ENCODE results near the gene FCER2.

Gene FCER2

GRCh38 chr19:7703332-7703731, 1.4 kb upstream of the FCER2 start:
- H3K4me1 ChIP-seq (ENCODE audit: low read length): no peaks in the 10 kb centered on the region
- no peaks in the 10 kb centered on the region for H3K9me3 ChIP-seq (replicated peaks; ENCODE audit: insufficient read depth, low read length)
- H3F3A ChIP-seq (ENCODE audit: insufficient read depth, low read length): no peaks in the 10 kb centered on the region
- H3K4me2 ChIP-seq (ENCODE audit: low read depth, low read length): no peak overlapping the region
- H2AFZ ChIP-seq (ENCODE audit: low read length): no peak overlapping the region
- no peak for TF ChIP-seq EZH2 (optimal IDR thresholded peaks at IDR 0.05; ENCODE audit: low read depth, low read length)
- TF ChIP-seq EZH2phosphoT487 (IDR thresholded peaks at IDR 0.05; ENCODE audit: low read length): no peak
- TF ChIP-seq CTCF (IDR thresholded peaks at IDR 0.05; ENCODE audit: low read length): no peak
- H3K79me2 ChIP-seq (ENCODE audit: low read length): no peaks in the 10 kb centered on the region
- H3K36me3 ChIP-seq (replicated peaks; ENCODE audit: insufficient read depth, low read length): no peaks in the 10 kb centered on the region
- no peak overlapping the region for H3K9ac ChIP-seq (ENCODE audit: low read length)
- DNase-seq: no peak
- peaks cover 85% of the 10 kb centered on the region for H3K27me3 ChIP-seq (replicated peaks; ENCODE audit: insufficient read depth, low read length)
- no peak overlapping the region for H3K27ac ChIP-seq (ENCODE audit: low read length)
- no peaks in the 10 kb centered on the region for H4K20me1 ChIP-seq (ENCODE audit: insufficient read depth, low read length)
- no peaks in the 10 kb centered on the region for H3K9me2 ChIP-seq (replicated peaks; ENCODE audit: insufficient read depth, low read length)
- H3K4me3 ChIP-seq (ENCODE audit: low read length): no peak overlapping the region

GRCh38 chr19:7701049-7701653, 780 bp downstream of the FCER2 start:
- Histone ChIP-seq H3K79me2 (ENCODE audit: low read length) (no peaks in the 10 kb centered on the region), H3K27me3 (replicated peaks; ENCODE audit: insufficient read depth, low read length) (peaks cover 90% of the 10 kb centered on the region), H3K9me2 (replicated peaks; ENCODE audit: insufficient read depth, low read length) (no peaks in the 10 kb centered on the region), H3K9me3 (replicated peaks; ENCODE audit: insufficient read depth, low read length) (no peaks in the 10 kb centered on the region), H3K4me3 (ENCODE audit: low read length) (no peak overlapping the region), H3K9ac (ENCODE audit: low read length) (no peak overlapping the region), H3K4me1 (ENCODE audit: low read length) (no peaks in the 10 kb centered on the region), H2AFZ (ENCODE audit: low read length) (no peak overlapping the region), H3F3A (ENCODE audit: insufficient read depth, low read length) (no peaks in the 10 kb centered on the region), H3K27ac (ENCODE audit: low read length) (no peak overlapping the region), H4K20me1 (ENCODE audit: insufficient read depth, low read length) (no peaks in the 10 kb centered on the region), H3K4me2 (ENCODE audit: low read depth, low read length) (no peak overlapping the region), H3K36me3 (replicated peaks; ENCODE audit: insufficient read depth, low read length) (no peaks in the 10 kb centered on the region)
- DNase-seq: no peak
- no peak for TF ChIP-seq CTCF (IDR thresholded peaks at IDR 0.05; ENCODE audit: low read length)

GRCh38 chr19:7699417-7700401, 2.2 kb downstream of the FCER2 start:
- H3K4me2 ChIP-seq (ENCODE audit: low read depth, low read length): no peak overlapping the region
- DNase-seq: no peak
- H3K27ac ChIP-seq (ENCODE audit: low read length): no peak overlapping the region
- no peaks in the 10 kb centered on the region for H3K36me3 ChIP-seq (replicated peaks; ENCODE audit: insufficient read depth, low read length)
- H3K9ac ChIP-seq (ENCODE audit: low read length): no peak overlapping the region
- no peaks in the 10 kb centered on the region for H3K9me2 ChIP-seq (replicated peaks; ENCODE audit: insufficient read depth, low read length)
- H2AFZ ChIP-seq (ENCODE audit: low read length): no peak overlapping the region
- H4K20me1 ChIP-seq (ENCODE audit: insufficient read depth, low read length): no peaks in the 10 kb centered on the region
- no peaks in the 10 kb centered on the region for H3K9me3 ChIP-seq (replicated peaks; ENCODE audit: insufficient read depth, low read length)
- no peaks in the 10 kb centered on the region for H3F3A ChIP-seq (ENCODE audit: insufficient read depth, low read length)
- TF ChIP-seq EZH2phosphoT487 (IDR thresholded peaks at IDR 0.05; ENCODE audit: low read length): no peak
- no peak for TF ChIP-seq CTCF (IDR thresholded peaks at IDR 0.05; ENCODE audit: low read length)
- TF ChIP-seq EZH2 (optimal IDR thresholded peaks at IDR 0.05; ENCODE audit: low read depth, low read length): no peak
- H3K27me3 ChIP-seq (replicated peaks; ENCODE audit: insufficient read depth, low read length): peaks cover 89% of the 10 kb centered on the region
- no peaks in the 10 kb centered on the region for H3K79me2 ChIP-seq (ENCODE audit: low read length)
- no peaks in the 10 kb centered on the region for H3K4me1 ChIP-seq (ENCODE audit: low read length)
- no peak overlapping the region for H3K4me3 ChIP-seq (ENCODE audit: low read length)
